Activated CD8-positive, alpha-beta memory T cell treated with anti-CD3 and anti-CD28 coated beads, Interleukin-2, amount 50 U/mL, for 24 hours (primary cell): ENCODE results near the gene POLN.
"Not testable (repeated sequence)": the region's sequence is repeated elsewhere in the genome, so short reads cannot be mapped to it uniquely, and the experiment has no call there.

ENCODE experiments used
- DNase-seq: peaks from one replicate; pipeline ENCODE4 v3.0.0-alpha.2; 2020; ENCODE audit errors: extremely low read depth

The POLN gene

GRCh38 chr4:2251795-2252529 lies 10.0 kb upstream of the POLN start:
- DNase-seq, result no peak

- DNase-seq, result no peak
These were observed 9.3 kb upstream of the POLN start for GRCh38 chr4:2251073-2251794.

DNA sequence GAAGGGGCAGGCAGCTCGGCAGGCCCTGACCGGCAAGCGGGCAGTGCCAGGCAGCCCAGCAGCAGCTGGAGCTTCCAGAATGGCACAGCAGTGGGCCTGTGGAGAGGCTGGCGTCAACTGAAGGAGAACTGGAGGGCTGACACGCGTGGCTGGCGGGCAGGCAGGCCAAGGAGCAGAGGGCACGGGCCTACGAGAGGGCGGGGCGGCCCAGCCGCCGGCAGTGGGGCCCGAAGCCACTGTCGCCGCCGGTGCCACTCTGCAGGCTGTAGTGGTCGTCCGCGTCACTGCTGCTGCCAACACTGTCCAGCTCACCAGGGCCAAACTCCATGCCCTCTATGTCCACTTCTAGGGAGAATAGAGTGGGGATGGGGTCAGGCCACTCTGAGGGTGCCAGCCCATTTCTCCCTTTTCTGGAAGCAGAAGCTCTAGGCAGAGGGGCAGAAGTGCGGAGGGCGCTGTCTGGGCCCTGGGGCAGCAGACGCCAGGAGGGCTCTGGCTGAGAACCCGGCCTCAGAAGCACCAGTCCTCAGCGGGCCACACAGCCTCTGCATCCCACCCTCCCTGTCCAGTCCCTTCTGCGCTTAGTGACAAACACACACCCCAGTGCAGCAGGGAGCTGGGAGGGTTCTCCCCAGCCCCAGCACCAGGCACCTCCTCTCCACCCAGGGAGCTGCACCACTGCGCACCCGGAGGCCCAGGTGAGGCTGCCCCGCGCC lies 8.6 kb upstream of the POLN start:
- DNase-seq, result no peak

DNA sequence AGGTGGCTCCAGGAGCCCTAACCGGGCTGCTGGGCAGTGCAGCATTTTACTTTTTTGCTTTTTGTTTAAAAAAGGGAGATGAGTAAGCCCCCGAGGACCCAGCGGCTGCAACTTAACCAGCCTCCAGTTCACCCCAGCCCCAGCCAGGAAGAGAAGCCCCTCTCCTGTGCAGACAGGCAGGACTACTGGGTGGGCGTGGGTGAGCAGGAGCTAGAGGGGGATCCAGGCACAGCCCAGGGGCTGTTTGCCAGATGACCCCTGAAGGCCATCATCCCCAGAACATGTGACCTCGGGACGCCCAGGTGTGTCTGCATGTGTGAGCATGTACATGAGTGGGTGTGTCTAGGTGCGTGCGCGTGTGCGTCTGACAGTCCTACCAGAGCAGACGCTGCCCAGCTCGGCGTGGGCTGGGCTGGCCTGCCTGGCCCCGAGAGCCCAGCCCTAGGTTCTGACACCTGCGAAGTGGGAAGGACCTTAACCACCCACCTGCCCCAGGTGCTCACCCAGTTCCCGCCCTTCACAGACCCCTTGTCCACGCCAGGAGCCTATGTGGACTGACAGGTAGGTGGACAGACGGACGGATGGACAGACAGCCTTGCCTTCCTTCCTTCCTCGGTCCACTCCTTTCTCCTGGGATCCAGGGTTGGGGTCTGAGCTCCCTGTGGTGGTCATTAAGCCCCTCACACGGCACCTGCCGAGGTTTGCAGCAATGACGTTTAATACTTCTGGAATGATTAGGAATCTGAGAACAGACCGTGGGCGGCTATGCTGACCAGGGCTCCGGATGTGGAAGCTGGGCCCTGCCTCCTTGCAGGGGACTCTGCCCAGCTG lies 7.8 kb upstream of the POLN start:
- no peak for DNase-seq

- no peak for DNase-seq
These were observed 6.9 kb upstream of the POLN start for GRCh38 chr4:2248821-2249261.

- DNase-seq, result no peak
These were observed 6.3 kb upstream of the POLN start for GRCh38 chr4:2248044-2248780.

DNA sequence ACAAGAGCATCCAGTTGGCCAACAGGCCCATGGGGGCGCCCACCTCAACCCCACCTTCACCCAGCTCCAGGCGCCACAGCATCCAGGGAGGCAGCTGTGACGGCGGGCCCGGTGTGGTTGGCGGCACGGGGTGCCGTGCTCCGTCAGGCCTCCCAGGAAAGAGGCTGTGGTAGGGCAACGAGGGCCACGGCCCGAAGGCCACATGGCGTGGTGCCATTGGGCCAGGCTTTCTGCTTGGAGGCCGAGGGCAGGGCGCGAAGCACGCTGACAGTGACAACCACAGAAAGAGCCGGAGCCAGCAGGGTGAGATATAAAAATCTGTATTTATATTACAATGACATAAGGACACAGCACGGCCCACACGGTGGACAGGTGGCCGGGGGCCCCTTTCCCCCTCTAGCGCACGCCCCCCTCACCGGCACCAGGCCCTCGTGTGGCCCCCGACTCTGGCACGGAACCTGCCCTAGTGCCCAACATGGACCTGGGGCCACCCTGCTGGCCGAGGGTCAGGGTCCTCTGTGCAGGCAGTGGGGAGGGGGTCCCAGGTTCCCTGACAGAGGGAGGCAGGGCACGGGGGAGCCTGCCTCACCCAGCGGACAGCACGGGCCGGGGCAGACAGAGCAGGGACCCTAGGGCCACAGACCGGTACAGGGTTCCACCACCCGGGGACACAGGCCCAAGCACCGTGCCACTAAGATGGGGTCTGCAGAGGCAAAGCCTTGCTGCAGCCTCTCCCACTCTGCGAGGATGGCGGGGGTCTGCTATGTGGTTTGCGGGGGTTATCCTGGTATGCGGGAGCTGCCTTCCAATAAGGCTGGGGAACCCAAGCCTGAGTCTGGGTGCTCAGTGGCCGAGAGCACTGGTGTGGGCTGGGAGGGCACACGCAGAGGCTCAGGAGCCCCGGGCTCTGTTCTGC lies 5.5 kb upstream of the POLN start:
- no peak for DNase-seq

- no peak for DNase-seq
These were observed 4.6 kb upstream of the POLN start for GRCh38 chr4:2246384-2247127.

- DNase-seq, result no peak
These were observed 3.9 kb upstream of the POLN start for GRCh38 chr4:2245787-2246275.

- no peak for DNase-seq
These were observed 3.3 kb upstream of the POLN start for GRCh38 chr4:2245057-2245786.

GRCh38 chr4:2243681-2244380 lies 1.9 kb upstream of the POLN start:
- no peak for DNase-seq

GRCh38 chr4:2241003-2241402 lies 918 bp downstream of the POLN start:
- no peak for DNase-seq

DNA sequence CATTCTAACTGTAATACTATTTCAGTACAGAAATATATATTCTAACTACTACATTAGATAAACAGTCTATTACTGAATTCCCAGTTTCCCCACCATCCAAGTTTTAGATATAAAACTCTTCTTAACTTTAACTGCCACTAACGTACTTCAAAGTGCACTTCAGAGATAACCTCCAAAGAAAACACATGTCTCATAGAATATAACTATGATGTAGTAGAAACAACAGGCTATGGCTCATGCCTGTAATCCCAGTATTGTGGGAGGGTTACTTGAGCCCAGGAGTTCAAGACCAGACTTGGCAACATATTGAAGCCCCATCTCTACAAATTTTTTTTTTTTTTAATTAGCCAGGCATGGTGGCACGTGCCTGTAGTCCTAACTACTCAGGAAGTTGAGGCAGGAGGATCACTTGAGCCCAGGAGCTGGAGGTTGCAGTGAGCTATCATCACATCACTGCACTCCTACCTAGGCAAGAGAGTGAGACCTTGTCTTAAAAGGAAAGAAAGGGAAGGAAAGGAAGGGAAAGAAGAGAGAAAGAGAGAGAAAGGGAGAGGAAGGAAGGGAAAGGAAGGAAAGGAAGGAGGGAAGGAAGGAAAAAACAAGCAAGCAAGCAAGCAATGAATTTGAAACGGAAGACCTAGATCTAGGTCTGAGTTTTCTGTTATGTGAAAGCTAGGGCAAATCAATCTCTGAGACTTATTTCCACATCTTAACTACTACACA lies 4.8 kb downstream of the POLN start:
- DNase-seq, result no peak

GRCh38 chr4:2231082-2231481 lies 10.8 kb downstream of the POLN start:
- no peak for DNase-seq

DNA sequence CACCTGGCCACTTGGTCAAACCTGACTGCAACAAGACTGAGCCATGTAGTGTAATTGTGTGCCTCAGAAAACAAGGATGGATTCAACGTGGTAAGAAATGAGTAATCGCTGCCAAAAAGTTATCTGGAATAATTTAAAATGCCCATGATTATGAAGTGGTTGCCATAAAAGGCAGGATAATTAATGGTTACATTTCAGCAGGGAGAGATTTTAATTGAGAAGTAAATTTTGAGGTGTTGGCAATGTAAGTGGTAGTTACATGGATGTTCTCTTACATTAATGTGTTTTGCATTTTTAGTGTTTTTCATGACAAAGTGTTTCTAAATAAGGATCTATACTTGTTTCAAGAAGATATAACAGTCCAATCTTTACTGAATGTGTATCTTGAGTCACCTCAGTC lies 15.7 kb downstream of the POLN start:
- DNase-seq, result no peak

- no peak for DNase-seq
These were observed 19.1 kb downstream of the POLN start for GRCh38 chr4:2222838-2223237.

DNA sequence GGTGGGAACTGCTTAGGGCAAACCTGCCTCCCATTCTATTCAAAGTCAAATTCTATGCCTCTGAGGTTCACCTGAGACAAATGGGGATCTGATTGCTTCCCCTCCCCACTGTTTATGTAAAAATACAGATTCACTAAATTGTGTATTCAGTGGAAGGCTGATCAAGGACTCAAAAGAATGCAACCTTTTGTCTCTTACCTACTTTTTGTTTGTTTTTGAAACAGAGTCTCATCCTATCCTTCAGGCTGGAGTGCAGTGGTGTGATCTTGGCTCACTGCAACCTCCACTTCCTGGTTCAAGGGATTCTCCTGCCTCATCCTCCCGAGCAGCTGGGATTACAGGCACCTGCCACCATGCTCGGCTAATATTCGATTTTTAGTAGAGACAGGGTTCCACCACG lies 20.5 kb downstream of the POLN start:
- not testable (repeated sequence) for DNase-seq
